C4-2B (cell line): ENCODE measurements around the gene RNPEP.

Experiments used
- H3K27ac ChIP-seq: fragments of 450-650 bp; 2 replicates; pipeline ENCODE4 v1.5.1; 2017
- CTCF ChIP-seq: fragments of 450-650 bp; conservative IDR thresholded peaks from 2 replicates; pipeline ENCODE4 v1.5.1; 2017; ENCODE audit warnings: mild to moderate bottlenecking
- ZFX ChIP-seq: fragments of 450-650 bp; IDR thresholded peaks from 2 replicates; pipeline ENCODE4 v1.6.1; 2017

Gene RNPEP

GRCh38 chr1:202017749-202018467 lies 35.5 kb downstream of the RNPEP start:
- H3K27ac ChIP-seq = peak overlapping the region; percentile 82
- TF ChIP-seq CTCF (no peak), ZFX (no peak)

- peak overlapping the region; percentile 82 for H3K27ac ChIP-seq
- TF ChIP-seq ZFX (no peak), CTCF (no peak)
Measured at GRCh38 chr1:202018468-202019234, 36.2 kb downstream of the RNPEP start.

GRCh38 chr1:202019235-202019558 lies 36.7 kb downstream of the RNPEP start:
- peak overlapping the region; percentile 82 for H3K27ac ChIP-seq
- peak; percentile 22; the same call in 1 of the 2 replicates for TF ChIP-seq ZFX

GRCh38 chr1:202023001-202023433 lies 40.6 kb downstream of the RNPEP start:
- TF ChIP-seq ZFX (no peak), CTCF (no peak)
- H3K27ac ChIP-seq = no peak overlapping the region

- no peak overlapping the region for H3K27ac ChIP-seq
- TF ChIP-seq ZFX (no peak), CTCF (no peak)
Measured at GRCh38 chr1:202029171-202029665, 46.8 kb downstream of the RNPEP start.

GRCh38 chr1:202029727-202030126 lies 47.3 kb downstream of the RNPEP start:
- no peak for TF ChIP-seq CTCF
- TF ChIP-seq ZFX = no peak
- no peak overlapping the region for H3K27ac ChIP-seq

GRCh38 chr1:202031796-202032195 lies 49.3 kb downstream of the RNPEP start:
- H3K27ac ChIP-seq = no peak overlapping the region
- TF ChIP-seq ZFX = no peak
- no peak for TF ChIP-seq CTCF
